SK-MEL-5 (cell line): ENCODE data around the gene PPP1R10. TPM values are rescaled to one million over a fixed set of nuclear protein-coding genes. Genes with fewer than 3 reads are reported as not detected.
"Not testable (repeated sequence)": the region's sequence is repeated elsewhere in the genome, so short reads cannot be mapped to it uniquely, and the experiment has no call there.

Experiments used
- DNase-seq: peaks from one replicate; pipeline ENCODE4 v3.0.0-alpha.2; 2016; ENCODE audit warnings: low read depth, low spot score
- in situ Hi-C: cut with HindIII; loops from 2 replicates; pipeline ENCODE4 v1.10.0; 2016; ENCODE audit warnings: low sequenced_read_pairs, high pct_unique_total_duplicates, low pct_unique_long_range_greater_than_20kb
- total RNA-seq: library from RNA; depleted of rRNA; stranded (reverse); fragments of >200 nt; shearing (Covaris generic); gene quantifications from 2 replicates; pipeline ENCODE4 v1.2.3, GENCODE V29; 2014

The PPP1R10 gene
- total RNA-seq, 1 experiment from 2014 or later, result 52.4 TPM

GRCh38 chr6:30610065-30610464 is 7.0 kb downstream of the PPP1R10 start:
- no peak for DNase-seq
- in situ Hi-C loops, result no loop called here

- in situ Hi-C loops, result no loop called here
- DNase-seq, result no peak
These were observed 13.1 kb downstream of the PPP1R10 start for GRCh38 chr6:30603961-30604360.

- DNase-seq, result no peak
- in situ Hi-C loops, result no loop called here
These were observed 15.0 kb downstream of the PPP1R10 start for GRCh38 chr6:30601815-30602641.

- in situ Hi-C loops, result no loop called here
- no peak for DNase-seq
These were observed 15.6 kb downstream of the PPP1R10 start for GRCh38 chr6:30601436-30601814.

GRCh38 chr6:30600451-30600961 is 16.5 kb downstream of the PPP1R10 start:
- in situ Hi-C loops, result no loop called here
- no peak for DNase-seq

- DNase-seq, result no peak
- in situ Hi-C loops, result no loop called here
These were observed 17.3 kb downstream of the PPP1R10 start for GRCh38 chr6:30599625-30600324.

- no peak for DNase-seq
- in situ Hi-C loops, result no loop called here
These were observed 18.0 kb downstream of the PPP1R10 start for GRCh38 chr6:30598912-30599624.

- in situ Hi-C loops, result not testable (repeated sequence)
These were observed 19.5 kb downstream of the PPP1R10 start for GRCh38 chr6:30597315-30598144.

GRCh38 chr6:30592287-30592686 is 24.8 kb downstream of the PPP1R10 start:
- in situ Hi-C loops, result no loop called here
- DNase-seq, result no peak

More at GRCh38 chr6:30597315-30598144, 19.5 kb downstream of the PPP1R10 start:
- DNase-seq, result peak; percentile 89

- in situ Hi-C loops, result no loop called here
- DNase-seq, result no peak
These were observed 26.0 kb downstream of the PPP1R10 start for GRCh38 chr6:30591008-30591407.

GRCh38 chr6:30590509-30590908 is 26.5 kb downstream of the PPP1R10 start:
- in situ Hi-C loops, result no loop called here
- DNase-seq, result no peak

GRCh38 chr6:30589754-30590358 is 27.2 kb downstream of the PPP1R10 start:
- in situ Hi-C loops, result no loop called here
- DNase-seq, result no peak

- DNase-seq, result no peak
- in situ Hi-C loops, result no loop called here
These were observed 33.1 kb downstream of the PPP1R10 start for GRCh38 chr6:30583921-30584320.

GRCh38 chr6:30578051-30578450 is 39.0 kb downstream of the PPP1R10 start:
- in situ Hi-C loops, result no loop called here
- DNase-seq, result no peak

GRCh38 chr6:30573113-30573512 is 43.9 kb downstream of the PPP1R10 start:
- DNase-seq, result no peak

GRCh38 chr6:30572148-30572547 is 44.9 kb downstream of the PPP1R10 start:
- no peak for DNase-seq
- in situ Hi-C loops, result no loop called here

More at GRCh38 chr6:30573113-30573512, 43.9 kb downstream of the PPP1R10 start:
- in situ Hi-C loops, result no loop called here

GRCh38 chr6:30571762-30572082 is 45.3 kb downstream of the PPP1R10 start:
- in situ Hi-C loops, result no loop called here
- no peak for DNase-seq
